Endothelial cell (in vitro differentiated cells): ENCODE data around the gene NDUFV3. TPM values are rescaled to one million over a fixed set of nuclear protein-coding genes. Genes with fewer than 3 reads are reported as not detected.
"Not testable (repeated sequence)": the region's sequence is repeated elsewhere in the genome, so short reads cannot be mapped to it uniquely, and the experiment has no call there.

Experiments
- DNase-seq: peaks from one replicate; pipeline ENCODE4 v3.0.0; 2021; ENCODE audit warnings: low spot score
- H3K27ac Mint-ChIP-seq: one replicate; pipeline ENCODE4 v1.8.0; 2021; ENCODE audit warnings: mixed read lengths, inconsistent platforms; ENCODE audit not compliant: unreplicated experiment
- H3K27me3 Mint-ChIP-seq: one replicate; pipeline ENCODE4 v1.8.0; 2021; ENCODE audit warnings: mild to moderate bottlenecking, moderate library complexity, mixed read lengths, inconsistent platforms; ENCODE audit not compliant: unreplicated experiment
- H3K36me3 Mint-ChIP-seq: one replicate; pipeline ENCODE4 v1.8.0; 2021; ENCODE audit warnings: mild to moderate bottlenecking, low read depth, mixed read lengths, inconsistent platforms; ENCODE audit not compliant: unreplicated experiment
- H3K4me1 Mint-ChIP-seq: one replicate; pipeline ENCODE4 v1.8.0; 2021; ENCODE audit warnings: mild to moderate bottlenecking, mixed read lengths, inconsistent platforms; ENCODE audit not compliant: unreplicated experiment
- H3K4me3 Mint-ChIP-seq: one replicate; pipeline ENCODE4 v1.8.0; 2021; ENCODE audit warnings: mild to moderate bottlenecking, mixed read lengths, inconsistent platforms; ENCODE audit not compliant: unreplicated experiment
- H3K9me3 Mint-ChIP-seq: one replicate; pipeline ENCODE4 v1.8.0; 2021; ENCODE audit warnings: mixed read lengths, inconsistent platforms; ENCODE audit not compliant: unreplicated experiment
- CTCF ChIP-seq: fragments of 200-600 bp; sonication (generic); IDR thresholded peaks from one replicate; pipeline ENCODE4 v1.5.0; 2021; ENCODE audit warnings: antibody characterized with exemption; ENCODE audit not compliant: unreplicated experiment
- total RNA-seq: library from RNA; stranded (reverse); fragmentation: NEBNext Ultra II Directional; extraction: Animal tissue kit (Norgen Biotek cat#: 25700); gene quantifications from one replicate; pipeline ENCODE4 v1.2.1, GENCODE V29; 2021; ENCODE audit not compliant: unreplicated experiment

The NDUFV3 gene
- total RNA-seq, 1 donor from 2014 or later = 28.1 TPM

- DNase-seq = no peak
- TF ChIP-seq CTCF = no peak
- H3K4me1 Mint-ChIP-seq = peaks cover 5% of the 10 kb centered on the region
- H3K4me3 Mint-ChIP-seq = peak overlapping the region; percentile 42
- H3K36me3 Mint-ChIP-seq = peaks cover 52% of the 10 kb centered on the region
- H3K27ac Mint-ChIP-seq = peak overlapping the region; percentile 38
- H3K9me3 Mint-ChIP-seq = no peaks in the 10 kb centered on the region
- H3K27me3 Mint-ChIP-seq = peaks cover 23% of the 10 kb centered on the region
Measured at GRCh38 chr21:42847051-42847707, 45.9 kb upstream of the NDUFV3 start.

GRCh38 chr21:42847726-42848125 lies 45.4 kb upstream of the NDUFV3 start:
- no peak overlapping the region for H3K27ac Mint-ChIP-seq
- TF ChIP-seq CTCF = no peak
- peaks cover 23% of the 10 kb centered on the region for H3K27me3 Mint-ChIP-seq
- no peak for DNase-seq
- no peaks in the 10 kb centered on the region for H3K9me3 Mint-ChIP-seq
- peaks cover 52% of the 10 kb centered on the region for H3K36me3 Mint-ChIP-seq
- no peak overlapping the region for H3K4me3 Mint-ChIP-seq
- H3K4me1 Mint-ChIP-seq = peaks cover 6% of the 10 kb centered on the region

- H3K4me3 Mint-ChIP-seq = peak overlapping the region; percentile 77
- not testable (repeated sequence) for DNase-seq, H3K27ac Mint-ChIP-seq, H3K9me3 Mint-ChIP-seq, H3K4me1 Mint-ChIP-seq
- peaks cover 21% of the 10 kb centered on the region for H3K27me3 Mint-ChIP-seq
- H3K36me3 Mint-ChIP-seq = peaks cover 48% of the 10 kb centered on the region
Measured at GRCh38 chr21:42848144-42848931, 44.8 kb upstream of the NDUFV3 start.

GRCh38 chr21:42848932-42849758 lies 44.0 kb upstream of the NDUFV3 start:
- no peak for TF ChIP-seq CTCF
- no peaks in the 10 kb centered on the region for H3K9me3 Mint-ChIP-seq
- H3K4me3 Mint-ChIP-seq = peak overlapping the region; percentile 77
- peaks cover 48% of the 10 kb centered on the region for H3K36me3 Mint-ChIP-seq
- H3K4me1 Mint-ChIP-seq = peaks cover 6% of the 10 kb centered on the region
- peak overlapping the region; percentile 36 for H3K27ac Mint-ChIP-seq
- no peak for DNase-seq
- peaks cover 21% of the 10 kb centered on the region for H3K27me3 Mint-ChIP-seq

- Mint-ChIP-seq H3K27me3 (peaks cover 20% of the 10 kb centered on the region), H3K9me3 (no peaks in the 10 kb centered on the region), H3K36me3 (peaks cover 49% of the 10 kb centered on the region), H3K4me1 (peaks cover 6% of the 10 kb centered on the region), H3K4me3 (peak overlapping the region; percentile 77), H3K27ac (no peak overlapping the region)
- no peak for TF ChIP-seq CTCF
- no peak for DNase-seq
Measured at GRCh38 chr21:42849759-42850412, 43.2 kb upstream of the NDUFV3 start.
